HEK293T (cell line): ENCODE measurements around the gene TSPO2.

ENCODE experiments used
- ARNT ChIP-seq: fragments of 450-650 bp; IDR thresholded peaks from 2 replicates; pipeline ENCODE4 v1.6.1; 2017; ENCODE audit warnings: mild to moderate bottlenecking
- CTBP1 ChIP-seq: fragments of 450-650 bp; IDR thresholded peaks from 2 replicates; pipeline ENCODE4 v1.6.1; 2016; ENCODE audit warnings: borderline replicate concordance
- FOXA1 ChIP-seq: fragments of 450-650 bp; IDR thresholded peaks from 2 replicates; pipeline ENCODE4 v1.6.1; 2016; ENCODE audit warnings: mild to moderate bottlenecking
- FOXK2 ChIP-seq: fragments of 450-650 bp; IDR thresholded peaks from 2 replicates; pipeline ENCODE4 v1.6.1; 2016; ENCODE audit warnings: mild to moderate bottlenecking
- FOXM1 ChIP-seq: fragments of 450-650 bp; IDR thresholded peaks from 2 replicates; pipeline ENCODE4 v1.6.1; 2017; ENCODE audit warnings: mild to moderate bottlenecking, borderline replicate concordance
- L3MBTL2 ChIP-seq: fragments of 450-650 bp; conservative IDR thresholded peaks from 2 replicates; pipeline ENCODE4 v1.6.1; 2016; ENCODE audit warnings: mild to moderate bottlenecking
- LEF1 ChIP-seq: fragments of 450-650 bp; IDR thresholded peaks from 2 replicates; pipeline ENCODE4 v1.6.1; 2017; ENCODE audit warnings: mild to moderate bottlenecking, borderline replicate concordance
- NFRKB ChIP-seq: fragments of 450-650 bp; IDR thresholded peaks from 2 replicates; pipeline ENCODE4 v1.6.1; 2016; ENCODE audit warnings: mild to moderate bottlenecking, moderate library complexity
- SP1 ChIP-seq: fragments of 450-650 bp; IDR thresholded peaks from 2 replicates; pipeline ENCODE4 v1.6.1; 2017
- SUZ12 ChIP-seq: fragments of 450-650 bp; IDR thresholded peaks from 2 replicates; pipeline ENCODE4 v1.6.1; 2016; ENCODE audit warnings: mild to moderate bottlenecking
- TARDBP ChIP-seq: fragments of 450-650 bp; IDR thresholded peaks from 2 replicates; pipeline ENCODE4 v1.6.1; 2016
- ZNF384 ChIP-seq: fragments of 450-650 bp; IDR thresholded peaks from 2 replicates; pipeline ENCODE4 v1.6.1; 2016
- TF ChIP-seq, protein P1 (sequence below): fragments of 450-650 bp; IDR thresholded peaks from 2 replicates; pipeline ENCODE4 v1.6.1; 2016

DNA sequence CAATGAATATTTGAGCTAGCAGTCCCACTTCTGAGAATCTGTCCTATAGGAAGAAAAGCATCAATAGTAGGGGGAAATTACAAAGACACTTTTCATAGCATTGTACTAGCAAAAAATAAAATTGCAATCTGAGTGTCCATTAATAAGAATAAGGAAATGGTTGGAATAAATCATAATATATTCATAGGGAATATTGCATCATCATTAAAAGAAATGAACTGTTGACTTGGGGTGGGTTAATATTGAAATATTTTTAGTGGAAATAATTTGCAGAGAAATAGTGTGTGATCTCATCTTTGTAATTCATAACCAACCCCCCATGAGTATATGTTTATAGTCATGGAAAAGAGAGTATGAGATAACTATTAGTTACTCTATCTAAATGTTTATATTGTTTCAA lies 42.9 kb downstream of the TSPO2 start:
- TF ChIP-seq FOXA1 = no peak
- no peak for TF ChIP-seq SUZ12
- TF ChIP-seq FOXM1 = no peak
- no peak for TF ChIP-seq FOXK2
- TF ChIP-seq ZNF384 = no peak
- no peak for TF ChIP-seq ARNT
- TF ChIP-seq L3MBTL2 = no peak
- no peak for TF ChIP-seq SP1
- TF ChIP-seq, protein P1, sequence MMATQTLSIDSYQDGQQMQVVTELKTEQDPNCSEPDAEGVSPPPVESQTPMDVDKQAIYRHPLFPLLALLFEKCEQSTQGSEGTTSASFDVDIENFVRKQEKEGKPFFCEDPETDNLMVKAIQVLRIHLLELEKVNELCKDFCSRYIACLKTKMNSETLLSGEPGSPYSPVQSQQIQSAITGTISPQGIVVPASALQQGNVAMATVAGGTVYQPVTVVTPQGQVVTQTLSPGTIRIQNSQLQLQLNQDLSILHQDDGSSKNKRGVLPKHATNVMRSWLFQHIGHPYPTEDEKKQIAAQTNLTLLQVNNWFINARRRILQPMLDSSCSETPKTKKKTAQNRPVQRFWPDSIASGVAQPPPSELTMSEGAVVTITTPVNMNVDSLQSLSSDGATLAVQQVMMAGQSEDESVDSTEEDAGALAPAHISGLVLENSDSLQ = no peak
- TF ChIP-seq TARDBP = no peak
- TF ChIP-seq CTBP1 = no peak
- no peak for TF ChIP-seq NFRKB
- TF ChIP-seq LEF1 = no peak
